GM19043 (cell line): ENCODE data around the gene CPLANE1.
"Not testable (repeated sequence)": the region's sequence is repeated elsewhere in the genome, so short reads cannot be mapped to it uniquely, and the experiment has no call there.

Source experiments
- ATAC-seq: cut with Tn5 transposase; IDR thresholded peaks from one replicate; pipeline ENCODE4 v1.9.1; 2021; ENCODE audit warnings: low read depth; ENCODE audit not compliant: unreplicated experiment

Gene CPLANE1

GRCh38 chr5:37132646-37133045 lies 116.5 kb downstream of the CPLANE1 start:
- no peak for ATAC-seq

- ATAC-seq: no peak
Measured at GRCh38 chr5:37121465-37121864, 127.7 kb downstream of the CPLANE1 start.

- no peak for ATAC-seq
Measured at GRCh38 chr5:37121027-37121426, 128.1 kb downstream of the CPLANE1 start.

- no peak for ATAC-seq
Measured at GRCh38 chr5:37120270-37120669, 128.9 kb downstream of the CPLANE1 start.

GRCh38 chr5:37116359-37116758 lies 132.8 kb downstream of the CPLANE1 start:
- no peak for ATAC-seq

GRCh38 chr5:37112383-37112991 lies 136.7 kb downstream of the CPLANE1 start:
- no peak for ATAC-seq

GRCh38 chr5:37111426-37112382 lies 137.5 kb downstream of the CPLANE1 start:
- ATAC-seq: peak; percentile 88

GRCh38 chr5:37110135-37110534 lies 139.0 kb downstream of the CPLANE1 start:
- no peak for ATAC-seq

GRCh38 chr5:37109338-37109737 lies 139.8 kb downstream of the CPLANE1 start:
- no peak for ATAC-seq

GRCh38 chr5:37103302-37103701 lies 145.9 kb downstream of the CPLANE1 start:
- ATAC-seq: no peak

GRCh38 chr5:37099267-37099666 lies 149.9 kb downstream of the CPLANE1 start:
- ATAC-seq: not testable (repeated sequence)

GRCh38 chr5:37093795-37094194 lies 155.4 kb downstream of the CPLANE1 start:
- not testable (repeated sequence) for ATAC-seq

- no peak for ATAC-seq
Measured at GRCh38 chr5:37090781-37091180, 158.4 kb downstream of the CPLANE1 start.

GRCh38 chr5:37090123-37090726 lies 159.0 kb downstream of the CPLANE1 start:
- ATAC-seq: no peak

GRCh38 chr5:37088009-37088408 lies 161.2 kb downstream of the CPLANE1 start:
- ATAC-seq: no peak

- no peak for ATAC-seq
Measured at GRCh38 chr5:37086466-37087173, 162.6 kb downstream of the CPLANE1 start.

- ATAC-seq: not testable (repeated sequence)
Measured at GRCh38 chr5:37086026-37086425, 163.2 kb downstream of the CPLANE1 start.

- ATAC-seq: not testable (repeated sequence)
Measured at GRCh38 chr5:37082977-37083376, 166.2 kb downstream of the CPLANE1 start.

GRCh38 chr5:37080697-37081096 lies 168.5 kb downstream of the CPLANE1 start:
- no peak for ATAC-seq

- no peak for ATAC-seq
Measured at GRCh38 chr5:37077146-37077545, 172.0 kb downstream of the CPLANE1 start.
